ENCODE data around the gene ADGRD1.

- TF ChIP-seq, protein P1, sequence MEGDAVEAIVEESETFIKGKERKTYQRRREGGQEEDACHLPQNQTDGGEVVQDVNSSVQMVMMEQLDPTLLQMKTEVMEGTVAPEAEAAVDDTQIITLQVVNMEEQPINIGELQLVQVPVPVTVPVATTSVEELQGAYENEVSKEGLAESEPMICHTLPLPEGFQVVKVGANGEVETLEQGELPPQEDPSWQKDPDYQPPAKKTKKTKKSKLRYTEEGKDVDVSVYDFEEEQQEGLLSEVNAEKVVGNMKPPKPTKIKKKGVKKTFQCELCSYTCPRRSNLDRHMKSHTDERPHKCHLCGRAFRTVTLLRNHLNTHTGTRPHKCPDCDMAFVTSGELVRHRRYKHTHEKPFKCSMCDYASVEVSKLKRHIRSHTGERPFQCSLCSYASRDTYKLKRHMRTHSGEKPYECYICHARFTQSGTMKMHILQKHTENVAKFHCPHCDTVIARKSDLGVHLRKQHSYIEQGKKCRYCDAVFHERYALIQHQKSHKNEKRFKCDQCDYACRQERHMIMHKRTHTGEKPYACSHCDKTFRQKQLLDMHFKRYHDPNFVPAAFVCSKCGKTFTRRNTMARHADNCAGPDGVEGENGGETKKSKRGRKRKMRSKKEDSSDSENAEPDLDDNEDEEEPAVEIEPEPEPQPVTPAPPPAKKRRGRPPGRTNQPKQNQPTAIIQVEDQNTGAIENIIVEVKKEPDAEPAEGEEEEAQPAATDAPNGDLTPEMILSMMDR (IDR thresholded peaks at IDR 0.05) = no peak
- TF ChIP-seq POLR2A (IDR thresholded peaks at IDR 0.05) (no peak), POLR2AphosphoS5 (IDR thresholded peaks at IDR 0.05) (no peak), EP300 (IDR thresholded peaks at IDR 0.05) (no peak)
Observed at GRCh38 chr12:131050463-131051154, 96.9 kb downstream of the ADGRD1 start.
